ENCODE measurements around the gene IGF1R.

DNA sequence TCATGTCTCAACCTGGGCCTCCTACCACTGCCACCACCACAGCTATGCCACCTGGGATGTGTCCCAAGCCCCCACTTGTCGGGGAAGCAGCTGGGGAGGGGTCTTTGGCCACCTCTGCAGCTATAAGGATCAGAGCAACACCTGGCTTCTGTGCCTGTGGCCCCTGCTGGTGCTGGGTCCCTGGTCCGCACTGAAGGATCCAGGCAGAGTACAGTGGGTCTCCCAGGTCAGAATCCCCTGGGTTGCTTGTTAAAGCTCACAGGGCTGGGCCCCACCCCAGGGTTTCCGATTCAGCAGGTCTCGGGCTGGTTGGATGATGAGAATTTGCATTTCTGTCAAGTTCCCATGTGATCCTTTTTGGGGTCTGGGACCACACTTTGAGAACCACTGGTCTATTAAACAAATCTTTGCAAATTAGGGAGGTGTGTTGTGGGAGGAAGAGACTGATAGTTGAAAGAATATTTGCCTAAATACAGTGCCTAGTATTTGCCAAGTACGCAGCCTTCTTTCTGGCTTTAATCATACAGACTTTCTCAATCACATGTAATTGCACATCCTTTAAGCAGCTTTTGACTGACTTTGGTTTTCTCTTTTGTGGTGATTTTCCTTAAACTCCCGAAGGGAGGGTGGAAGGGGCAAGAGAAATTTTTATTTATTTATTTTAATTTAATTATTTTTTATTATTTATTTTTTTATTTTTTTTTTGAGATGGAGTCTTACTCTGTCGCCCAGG, 127.3 kb downstream of the IGF1R start:
- TF ChIP-seq, protein P1, sequence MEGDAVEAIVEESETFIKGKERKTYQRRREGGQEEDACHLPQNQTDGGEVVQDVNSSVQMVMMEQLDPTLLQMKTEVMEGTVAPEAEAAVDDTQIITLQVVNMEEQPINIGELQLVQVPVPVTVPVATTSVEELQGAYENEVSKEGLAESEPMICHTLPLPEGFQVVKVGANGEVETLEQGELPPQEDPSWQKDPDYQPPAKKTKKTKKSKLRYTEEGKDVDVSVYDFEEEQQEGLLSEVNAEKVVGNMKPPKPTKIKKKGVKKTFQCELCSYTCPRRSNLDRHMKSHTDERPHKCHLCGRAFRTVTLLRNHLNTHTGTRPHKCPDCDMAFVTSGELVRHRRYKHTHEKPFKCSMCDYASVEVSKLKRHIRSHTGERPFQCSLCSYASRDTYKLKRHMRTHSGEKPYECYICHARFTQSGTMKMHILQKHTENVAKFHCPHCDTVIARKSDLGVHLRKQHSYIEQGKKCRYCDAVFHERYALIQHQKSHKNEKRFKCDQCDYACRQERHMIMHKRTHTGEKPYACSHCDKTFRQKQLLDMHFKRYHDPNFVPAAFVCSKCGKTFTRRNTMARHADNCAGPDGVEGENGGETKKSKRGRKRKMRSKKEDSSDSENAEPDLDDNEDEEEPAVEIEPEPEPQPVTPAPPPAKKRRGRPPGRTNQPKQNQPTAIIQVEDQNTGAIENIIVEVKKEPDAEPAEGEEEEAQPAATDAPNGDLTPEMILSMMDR (IDR thresholded peaks at IDR 0.05) = no peak
- TF ChIP-seq POLR2A (IDR thresholded peaks at IDR 0.05) (no peak), POLR2AphosphoS5 (IDR thresholded peaks at IDR 0.05) (no peak)
